GM19395 (cell line): Measurements from ENCODE around the gene LRRC70.

ENCODE experiments used
- ATAC-seq: cut with Tn5 transposase; IDR thresholded peaks from one replicate; pipeline ENCODE4 v1.9.1; 2021; ENCODE audit warnings: mild to moderate bottlenecking, moderate library complexity; ENCODE audit not compliant: unreplicated experiment

The LRRC70 gene

DNA sequence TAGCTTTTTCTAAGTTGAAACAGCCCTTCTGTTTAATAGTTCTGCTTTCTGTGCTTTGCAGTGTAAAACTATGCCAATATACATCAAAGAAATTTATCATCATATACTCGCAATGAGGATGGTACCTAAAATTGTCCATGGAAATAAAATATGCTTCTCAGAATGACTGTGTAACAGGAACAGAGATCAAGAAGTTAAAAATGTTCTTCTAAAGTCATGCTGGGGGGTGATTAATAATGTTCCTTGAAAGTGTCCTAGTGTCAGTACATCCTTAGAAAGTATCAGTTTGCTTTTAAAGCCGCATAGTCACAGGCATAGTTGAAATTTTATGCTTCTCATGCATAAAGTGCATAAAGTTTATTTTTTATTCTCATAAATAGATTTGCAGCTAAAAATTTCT is 4.0 kb upstream of the LRRC70 start:
- peak; percentile 58 for ATAC-seq

DNA sequence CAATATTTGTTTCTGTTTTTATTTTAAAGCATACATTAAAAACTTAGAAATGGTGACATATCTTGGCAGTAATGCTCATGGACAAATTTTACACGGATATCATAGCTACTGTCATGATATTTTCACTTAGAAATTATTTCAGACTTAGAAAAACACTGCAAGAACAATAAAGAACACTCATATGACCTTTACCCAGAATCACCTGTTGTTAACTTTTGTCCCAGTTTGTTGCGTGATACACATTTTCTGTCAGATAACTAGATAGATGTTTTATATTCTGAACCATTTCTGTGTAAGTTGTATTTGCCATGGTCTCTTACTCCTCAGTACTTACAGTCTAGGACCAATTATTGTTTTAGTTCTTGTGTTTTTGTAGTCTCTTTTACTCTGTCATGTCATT is 3.6 kb upstream of the LRRC70 start:
- ATAC-seq: no peak

DNA sequence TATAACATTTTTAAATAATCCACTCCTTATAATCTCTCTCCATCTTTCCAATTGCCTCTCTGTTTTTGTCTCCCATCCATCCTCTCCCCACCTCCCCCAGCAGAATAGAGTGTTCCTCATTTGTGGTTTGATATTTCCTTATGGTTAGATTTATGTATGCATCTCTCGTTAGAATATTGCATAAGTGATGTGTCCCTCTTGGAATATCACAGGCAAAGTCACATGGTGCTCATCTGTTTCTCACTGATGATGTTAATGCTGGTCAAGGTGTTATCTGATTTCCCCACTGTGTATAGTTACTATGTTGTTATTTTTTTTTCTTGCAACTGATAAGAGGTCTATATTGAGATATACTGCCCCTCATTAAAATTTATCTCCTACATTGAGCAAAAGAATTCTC is 3.1 kb upstream of the LRRC70 start:
- ATAC-seq: no peak

DNA sequence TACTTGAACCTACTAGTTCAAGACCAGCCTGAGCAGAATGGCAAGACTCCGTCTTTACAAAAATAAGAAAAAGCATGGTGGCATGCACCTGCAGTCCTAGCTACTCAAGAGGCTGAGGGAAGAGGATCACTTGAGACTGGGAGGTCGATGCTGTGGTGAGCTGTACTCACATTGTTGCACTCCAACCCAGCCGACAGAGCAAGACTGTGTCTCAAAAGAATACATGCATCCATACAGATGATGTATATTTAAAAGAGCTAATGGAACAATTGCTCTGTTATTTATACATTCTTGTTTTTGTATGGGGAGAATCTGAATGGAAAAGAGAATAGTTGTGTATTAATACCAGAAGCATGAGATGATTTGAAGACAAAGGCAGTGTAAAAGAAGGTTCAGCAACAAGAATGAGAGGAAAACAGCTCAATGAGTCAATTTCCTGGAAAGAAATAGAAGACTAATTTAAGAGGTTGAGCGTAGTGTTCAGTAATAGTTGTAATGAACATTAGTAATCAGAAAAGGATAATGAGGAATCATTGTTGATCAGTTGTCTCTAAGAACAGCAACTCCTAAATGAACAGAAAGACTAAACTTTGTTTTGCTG is 1.9 kb upstream of the LRRC70 start:
- no peak for ATAC-seq

DNA sequence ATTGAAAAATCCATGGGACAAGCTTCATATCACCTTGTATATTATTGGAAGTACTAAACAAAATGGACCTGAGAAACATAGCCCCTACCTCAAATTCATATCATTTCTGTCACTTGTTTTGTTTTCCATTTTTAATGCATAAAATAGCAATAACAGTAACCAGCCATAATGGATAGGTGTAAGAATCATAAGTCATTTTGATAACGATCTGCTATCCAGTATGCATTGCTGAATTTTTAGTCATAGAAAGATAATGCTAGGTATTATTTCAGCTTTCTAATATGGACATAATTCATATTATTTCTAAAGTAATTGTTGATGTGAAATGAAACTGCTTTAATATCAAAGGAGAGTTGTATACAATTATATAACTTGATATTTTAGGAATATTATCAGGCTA is 1.1 kb upstream of the LRRC70 start:
- no peak for ATAC-seq

DNA sequence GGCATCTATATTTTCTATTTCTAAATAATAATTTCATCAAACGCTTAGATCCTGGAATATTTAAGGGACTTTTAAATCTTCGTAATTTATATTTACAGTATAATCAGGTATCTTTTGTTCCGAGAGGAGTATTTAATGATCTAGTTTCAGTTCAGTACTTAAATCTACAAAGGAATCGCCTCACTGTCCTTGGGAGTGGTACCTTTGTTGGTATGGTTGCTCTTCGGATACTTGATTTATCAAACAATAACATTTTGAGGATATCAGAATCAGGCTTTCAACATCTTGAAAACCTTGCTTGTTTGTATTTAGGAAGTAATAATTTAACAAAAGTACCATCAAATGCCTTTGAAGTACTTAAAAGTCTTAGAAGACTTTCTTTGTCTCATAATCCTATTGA is 1.1 kb downstream of the LRRC70 start:
- no peak for ATAC-seq

DNA sequence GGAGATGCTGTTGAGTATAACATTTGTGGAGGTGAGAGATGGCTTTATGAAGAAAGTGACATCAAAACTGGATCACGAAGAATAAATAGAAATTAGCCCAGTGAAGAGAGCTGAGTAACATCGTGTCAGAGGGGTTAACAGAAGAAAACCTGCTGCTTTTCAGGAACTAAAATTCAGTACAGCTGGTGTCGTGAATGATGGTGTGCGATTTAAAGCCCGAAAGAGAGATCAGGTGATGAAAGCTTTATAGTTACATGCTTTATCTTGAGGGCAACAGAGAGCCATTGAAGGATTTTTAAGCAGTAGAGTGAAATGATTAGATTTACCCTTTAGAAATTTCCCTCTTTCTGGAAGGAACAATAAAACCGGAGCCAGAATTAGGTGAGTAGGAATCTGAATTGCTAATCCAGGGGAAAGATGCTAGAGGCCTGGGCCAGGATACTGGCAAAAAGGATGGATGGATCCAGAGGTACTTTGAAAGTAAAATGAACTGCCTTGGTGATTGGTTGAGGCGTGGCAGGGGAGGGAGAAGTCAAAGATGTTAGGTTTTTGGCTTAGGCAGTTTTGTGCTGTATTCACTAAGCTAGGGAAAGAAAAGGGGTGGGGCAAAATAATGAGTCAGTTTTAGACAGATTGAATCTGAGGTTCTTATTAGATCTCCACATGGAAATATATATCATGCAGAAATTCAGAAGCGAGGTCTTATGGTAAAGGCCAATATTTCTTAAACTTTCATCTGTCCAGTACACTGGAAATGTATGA is 3.4 kb downstream of the LRRC70 start:
- no peak for ATAC-seq

DNA sequence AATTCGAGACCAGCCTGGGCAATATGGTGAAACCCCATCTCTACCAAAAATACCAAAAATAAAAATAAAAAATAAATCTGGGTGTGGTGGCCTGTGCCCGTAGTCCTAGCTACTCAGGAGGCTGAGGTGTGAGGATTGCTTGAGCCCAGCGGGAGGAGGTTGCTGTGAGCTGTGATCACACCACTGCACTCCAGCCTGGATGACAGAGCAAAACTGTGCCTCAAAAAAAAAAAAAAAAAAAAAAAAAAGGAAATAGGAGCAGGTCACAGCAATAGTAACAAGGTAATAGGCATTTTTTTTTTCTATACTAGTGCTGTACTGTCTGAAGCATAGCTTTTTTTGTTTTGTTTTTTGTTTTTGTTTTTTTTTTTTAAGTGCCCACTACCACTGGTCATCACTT is 5.8 kb downstream of the LRRC70 start:
- ATAC-seq: no peak

DNA sequence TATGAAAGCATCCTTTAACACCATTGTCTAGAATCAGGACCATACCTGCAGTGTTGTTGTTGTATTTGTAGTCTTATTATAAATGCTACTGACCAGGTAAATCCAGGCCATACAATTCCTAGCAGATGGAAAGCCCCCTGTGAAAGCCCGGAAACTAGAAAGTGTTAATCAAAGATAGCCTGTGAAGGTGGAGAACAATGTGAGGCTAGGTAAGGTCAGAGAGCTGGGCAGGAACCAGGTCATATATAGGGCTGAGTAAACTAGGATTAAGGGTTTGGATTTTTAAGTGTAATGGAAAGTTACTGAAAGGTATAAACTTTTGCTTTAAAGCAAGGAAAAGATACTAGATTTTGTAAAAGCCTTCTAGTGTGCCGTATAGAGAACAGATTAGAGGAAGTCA is 6.7 kb downstream of the LRRC70 start:
- no peak for ATAC-seq

DNA sequence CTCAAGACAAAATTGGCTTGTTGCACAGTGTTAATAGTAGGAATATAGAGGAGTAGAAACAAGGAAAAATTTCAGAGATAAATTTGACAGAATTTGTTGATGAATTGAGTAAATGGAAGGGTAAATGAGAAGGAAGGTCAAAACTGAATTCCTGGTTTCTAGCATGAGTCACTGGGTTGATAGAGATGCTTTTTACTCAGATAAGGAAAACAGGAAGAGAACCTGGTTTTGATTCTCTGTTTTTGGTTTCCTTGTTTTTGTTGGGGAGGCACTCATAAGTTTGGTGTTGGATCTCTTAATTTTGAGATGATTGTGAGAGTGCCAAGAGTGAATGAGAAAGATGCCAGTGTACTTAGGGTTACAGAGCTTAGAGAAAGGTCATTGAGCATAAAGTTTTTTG is 7.1 kb downstream of the LRRC70 start:
- ATAC-seq: no peak

DNA sequence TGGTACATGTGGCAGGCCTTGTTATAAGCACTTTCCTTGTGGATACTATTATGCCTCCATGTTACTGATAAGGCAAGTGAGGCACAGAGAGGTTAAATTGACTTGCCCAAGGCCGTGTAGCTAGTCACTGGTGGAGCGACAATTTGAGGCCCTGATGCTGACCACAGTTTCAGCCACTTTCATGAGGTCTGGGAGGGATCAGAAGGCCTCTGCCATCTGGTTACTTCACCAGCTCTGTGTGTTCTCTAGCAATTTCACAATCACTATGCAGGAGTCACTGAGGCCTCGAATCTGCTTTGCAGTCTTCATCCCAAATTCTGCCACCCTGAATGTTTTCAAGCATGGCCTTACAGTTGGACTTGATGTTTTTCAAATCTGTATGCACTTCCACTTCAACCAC is 9.1 kb downstream of the LRRC70 start:
- peak; percentile 61 for ATAC-seq

DNA sequence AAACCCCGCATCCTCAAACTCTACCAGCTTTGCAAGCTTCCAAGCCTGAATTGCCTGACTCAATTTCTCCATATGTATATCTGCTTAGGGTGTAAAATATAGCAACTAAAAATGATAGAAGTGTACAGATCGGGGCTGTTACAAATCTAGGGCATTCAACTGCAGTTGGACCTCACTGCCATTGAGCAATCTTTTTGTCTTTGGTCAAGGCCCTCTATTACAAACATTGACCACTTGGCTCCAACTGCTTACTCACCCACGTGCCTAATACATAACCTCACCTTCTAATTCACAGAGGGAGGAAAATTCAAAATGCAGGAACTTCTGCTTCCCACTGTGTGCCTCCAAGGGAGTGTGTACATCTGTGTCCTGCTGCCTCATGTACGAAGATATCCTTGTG is 10.0 kb downstream of the LRRC70 start:
- ATAC-seq: no peak

DNA sequence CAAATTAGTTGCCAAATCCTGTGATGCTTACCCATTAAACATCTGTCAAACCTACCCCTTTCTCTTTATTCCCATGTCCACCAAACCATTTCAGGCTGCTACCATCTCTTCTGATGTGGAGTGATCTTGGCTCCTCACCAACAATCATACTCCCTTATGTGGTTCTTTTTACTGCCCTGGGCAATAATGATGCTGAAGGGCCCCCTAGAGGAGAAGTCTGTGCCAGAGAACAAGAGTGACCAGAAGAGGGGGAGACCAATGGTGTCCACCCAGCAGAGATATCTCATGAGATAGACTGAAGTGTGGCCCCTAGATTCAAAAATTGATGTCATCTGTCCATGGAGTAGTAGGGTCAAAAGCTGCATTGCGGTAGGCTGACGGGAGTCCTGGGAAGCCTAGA is 10.9 kb downstream of the LRRC70 start:
- no peak for ATAC-seq

DNA sequence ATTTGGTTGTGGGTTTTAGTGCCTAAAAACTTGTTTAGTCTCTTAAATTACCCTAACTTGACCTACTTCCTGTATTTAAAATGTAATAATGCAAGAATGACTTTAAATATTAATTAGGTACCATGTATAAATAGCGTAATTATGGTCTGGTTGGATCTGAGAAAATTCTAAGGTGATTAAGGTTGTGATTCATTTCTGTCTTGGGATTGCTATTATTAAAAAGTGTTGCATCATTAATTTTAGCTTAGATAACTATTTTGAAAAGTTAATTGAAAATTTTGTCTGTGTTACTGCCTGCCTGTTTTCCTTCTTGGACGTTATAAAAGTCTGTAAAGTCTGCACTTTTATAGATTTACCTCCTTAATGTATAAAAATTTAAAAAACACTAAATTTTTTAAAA is 11.8 kb downstream of the LRRC70 start:
- ATAC-seq: no peak

DNA sequence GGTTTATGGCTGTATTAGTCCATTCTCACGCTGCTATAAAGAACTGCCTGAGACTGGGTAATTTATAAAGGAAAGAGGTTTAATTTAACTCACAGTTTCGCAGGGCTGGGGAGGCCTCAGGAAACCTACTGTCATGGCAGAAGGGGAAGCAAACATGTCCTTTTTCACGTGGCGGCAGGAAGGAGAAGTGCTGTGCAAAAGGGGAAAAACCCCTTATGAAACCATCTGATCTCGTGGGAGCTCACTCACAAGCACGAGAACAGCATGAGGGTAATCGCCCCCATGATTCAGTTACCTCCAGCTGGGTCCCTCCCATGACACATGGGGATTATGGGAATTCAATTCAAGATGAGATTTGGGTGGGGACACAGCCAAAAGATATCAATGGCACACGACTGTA is 13.9 kb downstream of the LRRC70 start:
- ATAC-seq: no peak

DNA sequence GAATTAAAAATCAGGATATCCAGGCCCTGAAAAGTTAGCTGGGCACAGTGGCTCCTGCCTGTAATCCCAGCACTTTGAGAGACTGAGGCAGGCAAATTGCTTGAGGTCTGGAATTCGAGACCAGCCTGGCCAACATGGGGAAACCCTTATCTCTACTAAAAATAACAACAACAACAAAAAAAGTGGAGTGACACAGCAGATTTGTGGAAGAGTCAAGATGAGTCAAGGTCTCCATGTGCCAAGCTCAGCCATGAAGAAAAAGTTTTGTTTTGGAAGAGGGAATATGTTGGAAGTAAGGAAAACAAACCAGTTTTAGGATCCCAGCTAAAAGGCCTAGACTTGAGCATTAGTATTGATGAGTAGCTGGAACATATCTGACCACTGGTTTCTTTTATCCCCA is 14.7 kb downstream of the LRRC70 start:
- ATAC-seq: no peak

DNA sequence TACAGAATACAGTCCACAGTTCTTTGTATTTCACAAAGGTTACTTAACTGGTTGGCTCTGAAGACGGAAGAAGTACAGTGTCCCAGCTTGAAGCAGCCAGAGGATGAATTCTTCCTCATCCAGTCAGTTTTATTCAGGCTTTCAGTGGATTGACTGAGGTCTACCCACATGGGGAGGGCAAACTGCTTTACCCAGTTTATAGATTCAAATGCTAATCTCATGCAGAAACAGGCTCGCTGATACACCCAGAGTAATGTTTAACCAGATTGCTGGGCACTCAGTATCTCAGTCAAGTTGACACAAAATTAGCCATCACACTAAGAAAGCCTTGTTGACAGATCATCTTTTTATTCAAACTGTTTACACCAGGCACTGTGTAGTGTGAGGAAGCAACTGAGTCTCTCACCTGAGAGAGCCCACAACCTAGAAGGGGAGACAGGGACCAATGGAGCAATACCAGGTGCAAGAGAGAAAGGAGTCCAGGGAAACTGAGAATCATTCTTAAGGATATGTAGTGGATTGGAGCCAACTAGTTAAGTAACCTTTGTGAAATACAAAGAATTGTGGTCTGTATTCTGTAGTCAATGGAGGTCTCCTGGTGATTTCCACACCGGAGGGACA is 15.9 kb downstream of the LRRC70 start:
- ATAC-seq: no peak

DNA sequence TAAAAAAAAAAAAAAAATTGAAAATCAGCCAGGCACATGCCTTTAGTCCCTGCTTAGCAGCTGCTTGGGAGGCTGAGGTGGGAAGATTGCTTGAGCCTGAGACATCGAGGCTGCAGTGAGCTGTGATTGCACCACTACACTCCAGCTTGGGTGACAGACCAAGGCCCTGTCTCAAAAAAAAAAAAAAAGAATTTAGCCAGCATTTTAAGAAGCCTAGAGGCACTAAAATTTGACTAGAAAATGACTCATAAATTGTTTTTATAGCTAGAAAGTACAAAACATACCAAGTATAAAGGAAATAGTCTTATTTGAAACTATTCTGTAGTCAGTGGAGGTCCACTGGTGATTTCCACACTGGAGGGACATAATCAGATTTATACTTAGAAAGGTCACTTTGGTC is 17.5 kb downstream of the LRRC70 start:
- no peak for ATAC-seq

DNA sequence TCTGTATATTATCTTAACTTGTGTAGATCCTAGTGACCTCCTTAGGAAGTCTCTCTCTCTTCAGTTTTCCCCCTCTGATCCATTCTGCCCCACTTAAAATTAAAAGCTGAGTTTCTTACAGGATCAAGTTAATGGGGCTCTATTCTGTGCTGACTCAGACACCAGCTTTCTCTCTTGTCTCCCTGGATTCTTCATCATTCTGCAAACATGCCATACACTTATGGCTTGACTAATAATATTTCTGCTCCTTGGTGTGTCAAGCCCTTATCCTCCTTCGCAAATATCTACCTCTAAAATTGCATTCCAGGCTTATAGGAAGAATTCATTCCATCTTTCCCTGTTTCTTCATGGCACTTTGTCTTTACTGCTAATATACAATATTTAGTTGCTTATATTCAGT is 18.1 kb downstream of the LRRC70 start:
- ATAC-seq: no peak

DNA sequence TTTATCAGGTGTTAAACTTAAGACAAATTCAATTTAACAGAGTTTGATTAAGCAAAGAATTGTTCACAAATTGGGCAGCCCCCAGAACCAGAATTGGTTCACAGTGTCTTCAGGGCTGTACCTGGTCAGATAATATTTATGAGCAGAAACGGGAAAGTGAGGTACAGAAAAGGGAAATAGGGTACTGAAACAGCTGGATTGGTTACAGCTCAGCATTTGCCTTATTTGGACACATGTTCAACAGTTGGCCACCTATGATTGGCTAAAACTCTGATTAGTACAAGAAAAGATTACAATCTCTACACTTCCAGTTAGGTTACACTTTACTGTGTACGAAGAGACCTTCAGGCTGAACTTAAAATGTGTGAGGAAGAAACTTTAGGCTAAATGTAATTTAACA is 18.7 kb downstream of the LRRC70 start:
- ATAC-seq: no peak

DNA sequence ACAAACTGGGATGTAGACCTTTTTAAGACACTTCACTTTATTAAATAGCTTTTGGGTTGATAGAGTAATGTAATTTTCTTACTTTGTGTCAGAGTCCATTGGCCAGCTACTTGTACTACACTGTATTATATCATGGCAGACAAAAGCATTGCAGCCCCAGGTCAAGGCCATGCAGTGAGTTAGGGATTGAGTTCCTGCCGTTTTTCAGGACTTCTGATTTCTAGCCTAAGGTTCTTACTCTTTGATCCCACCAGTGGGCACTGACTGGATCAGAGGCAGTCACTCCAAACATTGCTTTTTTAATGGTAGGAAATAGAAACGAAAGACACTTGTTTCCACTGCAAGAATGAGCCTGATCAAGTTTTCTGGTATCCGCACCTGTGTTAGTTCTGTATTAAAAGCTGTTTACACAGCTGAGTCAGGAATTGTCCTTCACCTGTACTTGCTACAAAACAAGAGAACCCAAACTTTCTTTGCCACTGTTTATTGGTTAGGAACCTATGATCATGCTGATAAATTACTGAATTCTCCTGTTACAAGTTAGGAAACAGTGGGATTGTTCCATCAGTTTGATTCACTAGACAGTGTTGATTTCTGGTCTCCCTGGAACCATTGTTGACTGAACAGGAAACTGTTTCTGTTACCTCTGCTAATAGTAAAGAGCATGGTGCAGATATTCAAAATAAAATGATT is 22.1 kb downstream of the LRRC70 start:
- no peak for ATAC-seq

DNA sequence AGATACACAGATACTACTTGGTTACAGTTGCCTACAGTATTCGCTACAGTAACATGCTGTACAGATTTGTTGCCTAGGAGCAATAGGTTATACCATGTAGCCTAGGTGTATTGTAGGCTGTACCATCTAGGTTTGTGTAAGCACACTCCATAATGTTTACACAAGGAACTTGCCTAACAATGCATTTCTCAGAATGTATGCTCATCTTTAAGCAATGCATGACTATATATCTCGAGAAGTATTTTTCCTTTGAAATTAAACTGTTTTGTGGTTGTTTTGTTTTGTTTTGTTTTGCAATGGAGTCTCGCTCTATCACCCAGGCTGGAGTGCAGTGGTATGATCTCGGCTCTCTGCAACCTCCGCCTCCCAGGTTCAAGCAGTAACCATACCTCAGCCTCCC is 25.3 kb downstream of the LRRC70 start:
- no peak for ATAC-seq
